IPS-11a (cell line): ENCODE data around the gene ZFR2.

Experiments
- H3K4me3 ChIP-seq: one replicate; pipeline ENCODE4 v1.5.1; 2013; ENCODE audit warnings: low read depth, low read length, control low read depth

The ZFR2 gene

DNA sequence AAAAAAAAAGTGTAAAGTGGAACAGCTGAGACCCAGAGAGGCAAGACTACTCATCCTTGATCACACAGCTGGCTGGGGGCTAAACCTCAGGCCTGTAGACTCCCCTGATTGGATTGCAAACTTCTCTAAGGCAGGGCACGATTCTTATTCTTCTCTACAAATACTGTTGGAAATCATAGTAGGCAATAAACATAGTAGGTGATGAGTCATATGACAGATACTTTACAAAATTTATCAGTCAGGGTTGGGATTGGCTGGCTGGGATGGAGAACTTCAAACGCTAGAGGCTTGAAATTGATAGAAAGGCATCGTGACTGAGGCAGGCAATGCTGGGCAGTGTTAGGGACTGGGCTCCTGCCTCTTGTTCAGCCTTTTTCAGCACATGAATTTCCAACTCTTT is 76.7 kb downstream of the ZFR2 start:
- H3K4me3 ChIP-seq, result no peak overlapping the region

DNA sequence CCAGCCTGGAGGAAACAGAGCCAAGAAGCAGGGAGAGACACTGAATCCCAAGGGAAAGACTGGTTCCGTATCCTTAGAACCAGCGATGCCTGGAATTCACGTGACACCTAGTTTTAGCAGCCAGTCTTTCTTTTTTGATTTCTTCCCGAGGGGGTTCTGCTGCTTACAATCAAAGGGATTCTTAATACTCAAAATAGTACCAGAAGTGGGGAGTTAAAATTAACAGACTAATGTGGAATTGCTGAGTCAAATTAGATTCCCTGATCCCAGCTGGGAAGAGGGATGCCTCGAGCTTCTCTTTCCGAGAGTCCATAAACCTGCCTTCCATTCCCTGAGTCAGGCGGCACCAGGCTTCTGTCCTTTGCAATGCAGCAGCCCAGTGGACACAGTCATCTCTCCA is 77.9 kb downstream of the ZFR2 start:
- no peak overlapping the region for H3K4me3 ChIP-seq

DNA sequence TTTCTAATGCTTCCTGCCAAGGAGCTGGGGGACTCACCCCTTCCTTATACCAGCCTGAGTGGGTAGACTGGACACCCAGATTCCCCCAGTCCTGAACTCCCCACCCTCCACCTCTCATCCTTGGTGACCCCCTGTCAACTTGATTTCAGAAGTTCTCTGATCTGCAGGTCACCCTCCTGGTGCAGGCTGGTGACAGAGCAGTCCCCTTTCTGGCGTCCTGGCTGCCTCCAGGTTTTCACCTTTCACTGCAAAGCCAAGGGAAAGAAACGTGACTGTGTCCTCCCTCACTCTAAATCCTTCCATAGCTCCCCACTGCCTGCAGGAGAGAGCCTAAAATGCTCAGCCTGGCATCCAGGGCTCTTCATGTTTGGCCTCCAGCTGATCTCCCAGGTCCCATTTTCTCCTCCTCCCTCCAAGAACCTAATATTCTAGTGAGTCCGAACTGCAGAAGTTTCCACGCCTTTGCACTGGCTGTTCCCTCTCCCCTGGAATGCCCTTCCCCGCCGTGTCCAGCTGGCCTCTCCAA is 78.6 kb downstream of the ZFR2 start:
- no peak overlapping the region for H3K4me3 ChIP-seq

DNA sequence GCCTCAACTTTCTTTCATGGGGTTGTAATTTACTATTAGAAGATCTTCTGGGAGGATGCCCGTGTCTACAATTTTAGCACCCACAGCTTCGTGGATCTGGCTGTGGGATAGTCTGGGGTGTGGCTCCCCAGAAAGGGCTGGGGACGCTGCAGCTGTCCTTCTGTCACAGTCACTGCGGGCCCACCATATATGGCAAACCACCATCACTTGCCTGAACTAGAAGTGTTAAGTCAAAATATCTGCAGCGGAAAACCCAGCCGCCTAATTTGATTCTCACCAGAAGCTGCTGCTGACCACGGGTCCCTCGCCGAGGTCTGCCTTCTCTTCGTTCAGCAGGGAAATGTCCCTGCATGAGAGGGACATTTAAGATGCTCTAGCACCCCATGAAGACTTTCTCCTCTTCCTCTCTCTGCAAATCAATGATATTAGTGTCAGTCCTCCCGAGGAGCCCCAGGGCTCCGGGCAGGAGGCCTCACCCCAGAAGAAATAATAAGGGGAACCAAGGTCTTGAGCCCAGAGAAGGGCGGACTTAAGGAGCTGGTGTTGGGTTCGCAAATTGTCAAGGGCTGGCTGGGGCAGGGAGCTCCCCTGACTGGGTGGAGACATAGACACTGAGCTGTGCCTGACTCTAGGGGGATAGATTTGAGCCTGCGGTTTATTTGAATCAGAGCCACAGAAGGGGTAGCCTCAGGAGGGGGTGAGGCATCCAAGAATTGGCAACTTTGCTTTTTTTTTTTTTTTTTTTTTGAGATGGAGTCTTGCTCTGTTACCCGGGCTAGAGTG is 79.7 kb downstream of the ZFR2 start:
- no peak overlapping the region for H3K4me3 ChIP-seq

DNA sequence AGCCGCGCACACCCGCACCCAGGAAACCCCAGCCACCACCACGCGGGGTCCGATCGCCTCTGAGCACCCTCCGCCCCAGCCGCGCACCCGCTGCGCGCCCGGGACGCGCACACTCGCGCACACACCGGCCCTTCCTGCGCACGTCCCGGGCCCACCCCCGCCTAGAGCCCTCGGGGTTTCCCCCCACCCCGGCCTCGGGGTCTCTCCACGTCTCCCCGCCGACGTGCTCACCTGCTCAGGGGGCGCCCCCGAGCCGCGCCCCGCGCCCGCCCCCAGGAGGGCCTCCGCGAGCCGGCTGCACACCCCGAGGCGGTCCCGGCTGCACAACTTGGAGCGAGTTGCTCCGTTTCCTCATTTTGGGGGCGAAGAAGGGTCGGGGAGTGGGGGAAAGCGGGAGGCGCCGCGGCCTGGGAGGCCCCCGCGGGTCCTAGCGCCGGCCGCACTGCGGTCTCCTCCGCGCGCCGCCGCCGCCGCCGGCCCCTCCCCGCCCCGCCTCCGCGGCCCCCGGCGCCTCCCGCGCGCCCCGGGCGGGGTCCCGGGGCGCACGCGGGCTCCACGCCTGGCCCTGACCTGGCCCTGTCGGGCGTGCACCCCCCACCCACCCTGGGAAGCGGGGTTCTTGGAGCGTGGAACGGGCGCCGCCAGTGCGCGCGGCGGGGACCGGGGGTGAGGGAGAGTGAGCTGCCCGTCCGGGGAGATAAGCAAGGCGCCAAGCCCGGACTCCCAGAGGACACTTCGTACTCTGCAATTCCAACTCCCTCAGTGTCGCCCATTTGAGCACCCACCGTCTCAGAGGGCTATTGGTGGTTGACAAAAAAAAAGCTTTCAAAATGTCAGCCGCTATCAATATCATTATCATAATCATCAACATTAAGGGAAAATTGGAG is 82.7 kb downstream of the ZFR2 start, which contains the start of gene MATK:
Gene MATK (minus strand): TSS at position 444 of the 887 bp plus-strand sequence. CDS start 1,246 bp downstream, outside the sequence.
- peak within 1 kb of the TSS; percentile 73 for H3K4me3 ChIP-seq

DNA sequence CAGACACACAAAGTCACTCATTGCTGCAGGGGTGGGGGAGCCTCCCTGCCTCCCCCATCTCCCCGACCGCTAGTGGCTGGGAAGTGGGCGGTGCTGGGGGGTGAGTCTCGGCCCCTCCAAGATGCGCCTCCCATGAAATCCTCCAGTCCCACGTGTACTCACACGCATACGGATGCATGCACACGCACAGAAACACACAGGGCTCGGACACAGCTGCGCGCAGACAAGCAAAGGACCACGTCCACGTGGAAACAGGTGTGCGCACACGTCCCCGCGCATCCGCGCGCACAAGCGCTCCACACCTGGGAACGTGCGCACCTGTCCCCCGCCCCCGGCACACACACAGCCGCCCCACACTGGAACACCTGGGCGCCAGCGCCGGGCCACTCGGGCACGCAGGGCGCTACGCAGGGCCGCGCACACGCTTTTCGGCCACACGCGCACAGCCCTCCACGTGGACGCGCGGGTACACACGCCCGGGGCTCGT is 83.3 kb downstream of the ZFR2 start:
- H3K4me3 ChIP-seq, result peak overlapping the region; percentile 73

DNA sequence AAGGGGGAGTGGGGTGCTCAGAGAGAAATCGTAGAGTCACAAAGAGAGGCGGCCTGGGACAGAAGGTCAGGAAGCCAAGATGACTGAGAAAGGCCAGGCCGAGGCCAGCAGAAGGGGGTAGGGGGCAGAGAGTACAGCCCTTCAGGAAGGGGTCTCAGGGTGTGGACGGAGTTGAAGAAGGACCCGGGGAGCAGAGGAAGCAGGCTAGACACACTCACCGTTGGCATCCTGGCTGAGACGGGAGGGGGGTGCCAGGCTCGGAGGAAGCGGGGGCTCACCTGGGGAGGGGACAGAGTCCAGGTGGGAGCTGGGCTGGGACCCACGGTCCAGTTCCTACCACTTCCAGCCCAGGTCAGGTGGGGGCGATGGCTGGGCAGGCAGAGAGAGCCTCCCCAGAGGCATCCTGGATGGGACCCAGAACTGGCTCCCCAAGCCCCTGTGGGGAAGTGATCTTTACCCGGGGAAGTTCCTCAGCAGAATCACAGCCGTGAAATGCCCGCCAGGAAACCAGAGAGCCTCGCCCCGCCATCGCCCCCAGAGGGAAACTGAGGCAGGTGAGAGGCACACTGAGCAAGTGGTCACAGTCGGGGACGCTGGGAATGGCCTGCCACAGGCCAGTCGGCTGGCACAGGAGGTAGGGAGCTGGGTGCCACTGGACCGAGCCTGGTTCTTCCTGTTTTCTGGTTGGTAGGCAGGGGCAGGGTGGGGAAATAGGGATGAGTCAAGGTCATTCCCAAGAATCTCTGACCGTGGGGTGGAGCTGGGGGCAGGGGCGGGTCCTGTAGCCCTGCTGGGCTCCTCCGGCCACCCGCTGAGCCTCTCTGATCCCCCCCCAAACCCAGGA is 84.0 kb downstream of the ZFR2 start:
- peak overlapping the region; percentile 73 for H3K4me3 ChIP-seq

DNA sequence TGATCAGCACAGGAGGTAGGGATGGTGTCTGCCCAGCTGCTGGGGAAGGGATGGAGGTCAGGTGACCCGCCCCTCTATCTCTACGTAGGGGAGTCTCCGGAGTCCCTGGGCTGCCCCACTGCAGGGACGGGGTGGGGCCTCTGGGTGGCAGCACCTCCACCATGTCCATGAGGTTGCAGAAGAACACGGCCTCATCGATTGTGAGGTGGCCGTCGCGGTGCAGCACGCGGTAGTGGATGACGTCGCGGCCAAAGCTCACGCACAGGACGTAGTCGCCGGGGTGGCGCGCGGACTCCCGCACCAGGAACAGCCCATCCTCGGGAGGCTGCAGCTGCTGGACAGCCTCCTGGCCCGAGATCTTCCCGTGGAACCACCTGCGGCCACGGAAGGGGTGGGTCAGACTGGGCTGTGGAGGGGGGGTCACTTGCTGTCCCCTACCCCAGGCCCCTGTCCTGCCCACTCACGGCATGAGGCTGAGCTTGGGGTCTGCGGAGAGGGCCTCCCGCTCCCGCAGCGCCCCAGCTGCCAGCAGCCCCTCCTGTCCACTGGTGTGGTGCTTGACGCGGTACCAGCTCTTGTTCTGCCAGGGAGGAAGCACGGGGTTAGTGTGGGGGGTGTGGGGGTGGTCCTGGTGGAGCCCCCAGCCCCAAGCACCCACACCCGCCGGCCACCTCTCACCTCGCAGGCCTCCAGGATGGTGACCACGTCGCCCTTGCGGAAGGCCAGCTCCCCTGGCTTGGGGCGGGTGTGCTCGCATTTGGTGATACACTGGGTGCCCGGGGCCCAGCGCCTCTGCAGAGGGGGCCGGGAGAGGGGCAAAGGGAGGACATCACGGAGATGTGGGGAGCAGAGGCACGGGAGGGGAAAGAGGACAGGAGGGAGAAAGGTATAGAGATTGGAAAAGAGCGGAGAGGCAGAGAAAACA is 84.9 kb downstream of the ZFR2 start:
- H3K4me3 ChIP-seq, result no peak overlapping the region

DNA sequence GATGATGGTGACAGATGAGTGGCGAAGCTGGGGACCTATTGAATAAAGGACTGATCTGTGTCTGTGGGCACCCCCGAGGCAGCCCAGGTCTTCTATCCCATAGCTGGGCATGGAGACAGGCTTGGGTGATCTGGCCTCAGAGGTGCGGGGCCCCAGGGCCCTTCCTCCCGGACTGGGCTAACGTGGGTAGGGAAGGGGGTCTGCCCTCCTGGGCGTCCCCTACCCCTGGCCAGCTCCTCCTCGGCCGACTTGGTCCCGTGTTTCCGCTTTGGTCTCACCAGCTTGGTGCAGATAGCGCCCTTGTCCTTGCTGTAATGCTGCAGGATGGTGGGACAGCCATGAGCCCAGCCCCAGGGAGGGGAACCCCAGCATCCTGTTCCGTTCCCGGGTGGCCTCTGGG is 85.9 kb downstream of the ZFR2 start:
- no peak overlapping the region for H3K4me3 ChIP-seq

DNA sequence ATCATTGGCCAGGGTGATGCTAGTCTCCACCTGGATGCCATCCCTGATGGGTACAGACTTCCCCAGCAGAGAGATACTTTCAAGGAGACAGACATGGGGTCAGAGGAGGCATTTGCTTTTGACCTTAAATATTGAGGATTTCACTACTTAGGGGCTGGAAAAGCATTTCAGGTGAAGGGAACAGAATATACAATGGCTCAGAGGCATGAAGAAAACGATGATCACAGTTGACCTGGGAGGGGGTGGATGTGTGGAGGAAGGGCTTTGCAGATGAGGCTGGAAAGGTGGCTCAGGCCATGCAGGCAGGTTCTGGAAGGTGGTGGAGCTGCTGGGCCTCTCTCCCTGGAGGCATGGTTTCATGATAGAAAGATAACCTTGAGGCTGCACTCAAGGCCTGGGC is 86.5 kb downstream of the ZFR2 start:
- H3K4me3 ChIP-seq, result no peak overlapping the region

DNA sequence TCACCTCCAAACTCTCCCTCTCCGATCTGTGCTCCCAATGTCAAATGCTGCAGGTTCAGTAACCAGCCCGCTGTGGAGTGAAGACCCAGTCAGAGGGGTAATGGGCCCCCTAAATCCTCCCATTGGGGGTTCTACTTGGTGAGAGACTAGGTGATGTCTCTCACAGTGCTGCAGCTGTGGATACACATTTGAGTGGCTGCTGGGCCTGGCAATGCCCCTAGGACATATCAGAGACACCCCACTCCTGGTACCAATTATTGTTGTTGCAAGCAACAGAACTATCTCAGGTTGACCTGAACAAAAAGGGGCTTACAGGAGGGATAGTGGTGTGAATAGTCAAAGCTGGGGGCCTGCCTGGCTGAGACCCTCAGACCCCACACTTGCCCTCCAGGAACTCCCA is 87.2 kb downstream of the ZFR2 start:
- H3K4me3 ChIP-seq, result no peak overlapping the region

DNA sequence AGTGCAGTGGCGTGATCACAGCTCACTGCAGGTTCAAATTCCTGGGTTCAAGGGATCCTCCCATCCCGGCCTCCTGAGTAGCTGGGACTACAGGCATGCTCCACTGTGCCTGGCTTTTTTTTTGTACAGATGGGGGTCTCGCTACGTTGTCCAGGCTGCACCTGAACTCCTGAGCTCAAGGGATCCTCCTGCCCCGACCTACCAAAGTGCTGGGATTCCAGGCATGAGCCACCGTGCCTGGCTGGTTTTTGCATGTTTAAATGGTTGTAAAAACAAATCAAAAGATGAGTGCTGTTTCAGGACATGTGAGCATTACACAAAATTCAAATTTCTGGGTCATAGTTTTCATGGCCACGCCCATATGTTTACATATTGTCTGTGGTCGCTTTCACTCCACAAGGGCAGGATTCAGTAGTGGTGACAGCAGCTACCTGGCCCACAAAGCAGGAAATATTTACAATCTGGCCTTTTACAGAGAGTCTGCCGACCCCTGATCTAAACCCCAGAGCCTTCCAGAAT is 88.0 kb downstream of the ZFR2 start:
- no peak overlapping the region for H3K4me3 ChIP-seq

DNA sequence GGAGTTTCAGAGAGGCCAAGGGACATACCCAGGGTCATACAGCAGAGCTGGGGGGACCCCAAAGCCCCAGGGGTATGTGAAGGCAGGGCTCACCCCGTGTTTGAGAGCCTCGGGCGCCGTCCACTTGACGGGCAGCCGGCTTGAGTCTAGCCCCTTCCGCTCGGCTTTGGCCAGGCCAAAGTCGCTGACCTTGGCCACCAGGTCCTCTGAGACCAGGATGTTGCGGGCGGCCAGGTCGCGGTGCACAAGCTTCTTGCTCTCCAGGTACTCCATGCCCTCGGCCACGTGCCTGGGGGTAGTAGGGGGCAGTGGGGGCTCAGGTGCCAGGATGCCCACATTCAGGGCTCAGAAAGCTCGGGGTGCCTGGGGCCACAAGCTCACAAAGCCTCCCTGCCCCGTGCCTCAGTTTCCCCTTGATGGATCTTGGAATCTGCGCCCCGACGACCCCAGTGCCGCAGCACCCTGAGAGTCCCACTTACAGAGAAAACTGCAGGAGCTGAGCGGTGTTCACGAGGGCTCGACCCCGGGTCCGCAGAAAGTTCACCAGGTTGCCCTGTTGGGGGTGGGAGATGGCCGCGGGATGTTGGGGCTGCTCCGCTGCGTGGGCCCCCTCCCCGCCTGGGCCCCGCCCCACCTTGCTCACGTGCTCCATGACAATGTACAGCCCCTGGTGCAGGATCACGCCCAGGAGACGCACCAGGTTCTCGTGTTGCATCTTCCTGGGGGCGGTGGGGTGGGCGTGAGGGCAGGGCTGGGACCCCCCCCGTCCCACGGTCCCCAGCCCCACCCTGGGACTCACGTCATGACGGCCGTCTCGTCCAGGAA is 89.7 kb downstream of the ZFR2 start:
- no peak overlapping the region for H3K4me3 ChIP-seq

DNA sequence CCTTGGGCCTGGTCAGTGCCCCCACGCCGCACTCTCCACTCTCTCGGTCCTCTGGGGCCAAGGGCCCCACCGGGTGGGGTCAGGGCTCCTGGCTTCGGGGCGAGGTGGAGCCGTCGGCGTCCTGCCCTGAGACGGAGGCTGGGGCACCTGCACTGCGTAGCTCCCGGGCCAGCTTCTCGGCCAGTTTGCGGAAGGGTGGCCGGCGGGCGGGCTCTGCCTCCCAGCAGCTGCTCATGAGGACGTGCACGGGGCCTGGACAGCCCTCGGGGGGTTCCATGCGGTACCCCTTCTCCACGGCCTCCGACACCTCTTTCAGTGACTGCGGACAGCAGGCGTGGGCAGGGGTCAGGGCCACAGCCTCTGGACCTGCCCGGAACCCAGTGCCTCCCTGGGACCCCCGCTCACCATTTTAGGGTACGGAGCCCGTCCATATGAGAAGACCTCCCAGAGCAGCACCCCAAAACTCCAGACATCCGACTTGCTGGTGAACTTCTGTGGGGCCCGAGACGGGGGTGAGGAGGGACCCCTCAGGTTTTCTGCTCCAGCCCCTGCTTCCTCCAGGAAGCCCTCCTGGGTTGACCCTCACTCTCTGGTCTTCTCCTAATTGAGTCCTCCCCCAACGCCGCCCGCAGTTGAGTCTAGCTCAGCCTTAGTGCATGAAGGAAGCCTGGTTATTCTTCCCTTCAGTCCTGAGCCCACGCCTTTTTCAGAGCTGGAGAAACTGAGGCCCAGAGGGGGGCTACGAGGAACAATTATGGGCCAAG is 90.6 kb downstream of the ZFR2 start:
- no peak overlapping the region for H3K4me3 ChIP-seq

DNA sequence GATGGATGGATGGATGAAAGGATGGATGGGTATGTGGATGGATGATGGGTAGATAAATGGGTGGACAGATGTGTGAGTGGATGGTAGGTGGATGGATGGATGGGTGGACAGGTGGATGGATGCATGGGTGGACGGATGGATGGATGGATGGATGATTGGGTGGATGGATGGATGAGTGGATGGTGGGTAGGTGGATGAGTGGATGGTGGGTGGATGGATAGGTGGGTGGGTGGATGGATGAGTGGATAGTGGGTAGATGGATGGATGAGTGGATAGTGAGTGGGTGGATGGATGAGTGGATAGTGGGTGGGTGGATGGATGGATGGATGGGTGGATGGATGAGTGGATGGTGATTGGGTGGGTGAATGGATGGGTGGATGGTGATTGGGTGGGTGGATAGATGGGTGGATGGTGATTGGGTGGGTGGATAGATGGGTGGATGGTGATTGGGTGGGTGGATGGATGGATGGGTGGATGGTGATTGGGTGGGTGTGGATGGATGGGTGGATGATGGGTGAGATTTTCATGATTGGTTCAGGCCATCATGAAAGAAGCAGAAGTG is 92.3 kb downstream of the ZFR2 start:
- no peak overlapping the region for H3K4me3 ChIP-seq

DNA sequence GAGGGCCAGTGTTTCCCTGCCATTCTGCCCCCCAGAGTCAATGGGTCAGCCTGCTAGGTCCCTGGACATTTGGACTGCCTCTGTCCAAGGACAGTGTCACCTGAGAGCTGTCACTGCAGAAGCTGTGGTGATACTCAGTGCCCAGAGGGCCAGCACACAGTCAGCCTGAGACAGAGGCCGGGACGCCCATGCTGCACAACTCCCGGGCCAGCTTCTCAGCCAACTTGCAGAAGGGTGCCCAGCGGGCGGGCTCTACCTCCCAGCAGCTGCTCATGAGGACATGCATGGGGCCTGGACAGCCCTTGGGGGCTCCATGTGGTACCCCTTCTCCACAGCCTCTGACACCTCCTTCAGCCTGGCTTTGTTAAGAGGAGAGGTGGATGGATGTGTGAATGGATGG is 93.0 kb downstream of the ZFR2 start:
- H3K4me3 ChIP-seq, result no peak overlapping the region

DNA sequence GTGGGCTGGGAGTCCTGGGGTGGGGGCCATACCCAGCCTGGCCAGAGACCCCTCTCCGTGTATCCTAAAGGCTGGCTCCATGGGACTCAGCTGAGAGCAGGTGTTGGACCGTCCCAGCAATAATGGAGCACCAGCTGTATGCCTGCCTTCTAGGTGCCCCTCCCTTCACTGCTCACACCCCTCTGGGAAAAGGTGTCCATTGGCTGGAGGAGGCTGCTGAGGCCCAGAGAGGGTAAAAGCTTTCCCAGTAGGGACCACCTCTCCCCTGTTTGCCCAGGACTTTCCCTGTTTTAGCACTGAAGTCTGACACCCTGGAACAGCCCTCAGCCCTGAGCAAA is 93.5 kb downstream of the ZFR2 start:
- no peak overlapping the region for H3K4me3 ChIP-seq
